Neuronal stem cell (in vitro differentiated cells): ENCODE data around the gene FGFR4.
A peak's percentile ranks its signal among the peaks of the same experiment; 100 is the strongest.

Source experiments
- DNase-seq: peaks from one replicate; pipeline ENCODE4 v3.0.0-alpha.2; 2013; ENCODE audit warnings: low spot score
- H2AFZ ChIP-seq: one replicate; pipeline ENCODE4 v1.6.1; 2013; ENCODE audit warnings: mild to moderate bottlenecking, low read length, inconsistent platforms
- H2AK5ac ChIP-seq: 2 replicates; pipeline ENCODE4 v1.6.1; 2013; ENCODE audit warnings: low read depth, mild to moderate bottlenecking, inconsistent platforms, low read length, moderate library complexity, mixed read lengths
- H2BK120ac ChIP-seq: 2 replicates; pipeline ENCODE4 v1.6.1; 2013; ENCODE audit warnings: low read depth, mild to moderate bottlenecking, inconsistent platforms, low read length, moderate library complexity, mixed read lengths
- H2BK12ac ChIP-seq: one replicate; pipeline ENCODE4 v1.6.1; 2013; ENCODE audit warnings: low read length, inconsistent platforms
- H2BK15ac ChIP-seq: 2 replicates; pipeline ENCODE4 v1.6.1; 2013; ENCODE audit warnings: mild to moderate bottlenecking, low read length, inconsistent platforms, mixed read lengths
- H2BK5ac ChIP-seq: one replicate; pipeline ENCODE4 v1.6.1; 2013; ENCODE audit warnings: inconsistent platforms, mild to moderate bottlenecking, low read length, moderate library complexity
- H3K14ac ChIP-seq: one replicate; pipeline ENCODE4 v1.6.1; 2013; ENCODE audit warnings: low read length, inconsistent platforms
- H3K18ac ChIP-seq: 2 replicates; pipeline ENCODE4 v1.6.1; 2013; ENCODE audit warnings: low read length, inconsistent platforms
- H3K23ac ChIP-seq: 2 replicates; pipeline ENCODE4 v1.6.1; 2013; ENCODE audit warnings: low read depth, mild to moderate bottlenecking, mixed read lengths, low read length, inconsistent platforms; ENCODE audit not compliant: poor library complexity
- H3K27ac ChIP-seq: replicated peaks from 3 replicates; pipeline ENCODE4 v1.5.1; 2013; ENCODE audit warnings: low read length, inconsistent platforms
- H3K27me3 ChIP-seq, 3 experiments: 2 replicates each; pipeline ENCODE4 v1.6.1; 2013; ENCODE audit warnings: low read length in 3 of 3, mild to moderate bottlenecking in 2 of 3, inconsistent platforms in 1 of 3, low read depth in 1 of 3, mixed read lengths in 1 of 3, moderate library complexity in 1 of 3; ENCODE audit not compliant: control insufficient read depth in 3 of 3, insufficient read depth in 3 of 3
- H3K36me3 ChIP-seq, 2 donors: replicated peaks in 1 of 2; 2 replicates each; pipeline ENCODE4 v1.6.1; 2013; ENCODE audit warnings: low read length in 2 of 2; ENCODE audit not compliant: control insufficient read depth in 2 of 2, insufficient read depth in 2 of 2
- H3K4ac ChIP-seq: 2 replicates; pipeline ENCODE4 v1.6.1; 2013; ENCODE audit warnings: inconsistent platforms, mild to moderate bottlenecking, low read length, moderate library complexity
- H3K4me1 ChIP-seq, 2 donors: 1 replicate in 1 of 2; 2 replicates in 1 of 2; pipeline ENCODE4 v1.6.1; 2013; ENCODE audit warnings: low read length in 2 of 2, low read depth in 1 of 2; ENCODE audit not compliant: control insufficient read depth in 2 of 2, insufficient read depth in 1 of 2
- H3K4me2 ChIP-seq: one replicate; pipeline ENCODE4 v1.6.1; 2013; ENCODE audit warnings: mild to moderate bottlenecking, low read length, inconsistent platforms; ENCODE audit not compliant: insufficient read depth, poor library complexity, severe bottlenecking
- H3K4me3 ChIP-seq, 2 donors: 2 replicates each; pipeline ENCODE4 v1.5.1; 2013; ENCODE audit warnings: low read length in 2 of 2, mild to moderate bottlenecking in 2 of 2, inconsistent platforms in 1 of 2, moderate library complexity in 1 of 2
- H3K79me1 ChIP-seq: one replicate; pipeline ENCODE4 v1.6.1; 2013; ENCODE audit warnings: low read depth, mild to moderate bottlenecking, inconsistent platforms, low read length, moderate library complexity
- H3K9ac ChIP-seq: one replicate; pipeline ENCODE4 v1.6.1; 2013; ENCODE audit warnings: mild to moderate bottlenecking, low read depth, low read length, inconsistent platforms; ENCODE audit not compliant: poor library complexity
- H3K9me3 ChIP-seq, 2 donors: replicated peaks in 1 of 2; 2 replicates each; pipeline versions ENCODE3 to v1.6.1; 2013; ENCODE audit warnings: low read length in 2 of 2, mild to moderate bottlenecking in 2 of 2, inconsistent platforms in 1 of 2, low read depth in 1 of 2, mixed read lengths in 1 of 2, moderate library complexity in 1 of 2; ENCODE audit not compliant: control insufficient read depth in 2 of 2, insufficient read depth in 1 of 2
- H4K8ac ChIP-seq: one replicate; pipeline ENCODE4 v1.6.1; 2013; ENCODE audit warnings: low read depth, mild to moderate bottlenecking, inconsistent platforms, low read length, moderate library complexity
- H4K91ac ChIP-seq: one replicate; pipeline ENCODE4 v1.6.1; 2013; ENCODE audit warnings: low read length, low read depth, mild to moderate bottlenecking, inconsistent platforms; ENCODE audit not compliant: poor library complexity
- WGBS, 2 donors: extraction: QIAGEN DNeasy Blood & Tissue Kit; methylation state at CpG; one replicate each; pipeline ENCODE4 v1.1.7; 2013; ENCODE audit warnings: missing lambda C conversion rate in 2 of 2, mixed read lengths in 1 of 2; ENCODE audit not compliant: insufficient read length in 2 of 2, insufficient replicate concordance in 1 of 2; ENCODE audit errors: extremely low coverage in 2 of 2; 5-methylcytosine and 5-hydroxymethylcytosine counted together

FGFR4 gene

GRCh38 chr5:177066224-177066623 lies 20.5 kb upstream of the FGFR4 start:
- Histone ChIP-seq H3K27ac (no peak overlapping the region), H3K14ac (no peak overlapping the region)

GRCh38 chr5:177067503-177067902 lies 19.2 kb upstream of the FGFR4 start:
- H3K27ac ChIP-seq = no peak overlapping the region
- no peak overlapping the region for H3K14ac ChIP-seq
- no peaks in the 10 kb centered on the region for H3K9me3 ChIP-seq
- H3K4me1 ChIP-seq = peaks cover 0 to 2% of the 10 kb centered on the region in 2 donors
- no peak overlapping the region for H3K9ac ChIP-seq
- no peak overlapping the region for H3K4ac ChIP-seq
- no peak overlapping the region for H4K91ac ChIP-seq
- H3K79me1 ChIP-seq = no peaks in the 10 kb centered on the region
- H3K23ac ChIP-seq = no peak overlapping the region
- H2AFZ ChIP-seq = no peak overlapping the region
- DNase-seq = no peak
- H4K8ac ChIP-seq = no peak overlapping the region
- no peak overlapping the region for H3K18ac ChIP-seq
- WGBS, 2 donors = no CpG with 5 or more reads among the region's 5 CpGs
- no peaks in the 10 kb centered on the region for H3K27me3 ChIP-seq
- H2AK5ac ChIP-seq = no peak overlapping the region
- H3K36me3 ChIP-seq = peaks cover 24 to 57% of the 10 kb centered on the region in 2 donors
- H2BK12ac ChIP-seq = no peak overlapping the region
- no peak overlapping the region for H2BK5ac ChIP-seq
- no peak overlapping the region for H2BK15ac ChIP-seq
- H3K4me3 ChIP-seq = no peak overlapping the region
- H2BK120ac ChIP-seq = no peak overlapping the region
- no peak overlapping the region for H3K4me2 ChIP-seq

More at GRCh38 chr5:177066224-177066623, 20.5 kb upstream of the FGFR4 start:
- Histone ChIP-seq H3K9ac (no peak overlapping the region), H2BK120ac (no peak overlapping the region), H3K4me1 (no peaks in the 10 kb centered on the region), H3K23ac (no peak overlapping the region), H3K4ac (no peak overlapping the region), H3K18ac (no peak overlapping the region), H2AK5ac (no peak overlapping the region), H3K4me2 (no peak overlapping the region), H3K9me3 (no peaks in the 10 kb centered on the region), H3K36me3 (peaks cover 27 to 69% of the 10 kb centered on the region in 2 donors), H3K4me3 (no peak overlapping the region), H2BK5ac (no peak overlapping the region), H3K27me3 (no peaks in the 10 kb centered on the region), H2BK15ac (no peak overlapping the region), H4K91ac (no peak overlapping the region), H4K8ac (no peak overlapping the region), H2BK12ac (no peak overlapping the region), H3K79me1 (no peaks in the 10 kb centered on the region), H2AFZ (no peak overlapping the region)
- no CpG with 5 or more reads among the region's 2 CpGs for WGBS, 2 donors
- no peak for DNase-seq

GRCh38 chr5:177070536-177071191 lies 16.1 kb upstream of the FGFR4 start:
- H3K4ac ChIP-seq = no peak overlapping the region
- no peak overlapping the region for H3K4me3 ChIP-seq
- no peaks in the 10 kb centered on the region for H3K79me1 ChIP-seq
- peaks cover 0 to 2% of the 10 kb centered on the region in 2 donors for H3K4me1 ChIP-seq
- WGBS, 2 donors = no CpG with 5 or more reads among the region's 6 CpGs
- H3K27ac ChIP-seq = no peak overlapping the region
- no peaks in the 10 kb centered on the region for H3K27me3 ChIP-seq
- no peak overlapping the region for H3K4me2 ChIP-seq
- H3K36me3 ChIP-seq = peaks cover 7 to 42% of the 10 kb centered on the region in 2 donors
- no peak overlapping the region for H3K9ac ChIP-seq
- H3K9me3 ChIP-seq = no peaks in the 10 kb centered on the region
- no peak overlapping the region for H2BK15ac ChIP-seq
- no peak overlapping the region for H2AFZ ChIP-seq
- no peak overlapping the region for H2BK12ac ChIP-seq
- H3K23ac ChIP-seq = no peak overlapping the region
- no peak overlapping the region for H4K91ac ChIP-seq
- H2AK5ac ChIP-seq = no peak overlapping the region
- H3K18ac ChIP-seq = no peak overlapping the region
- no peak overlapping the region for H2BK120ac ChIP-seq
- H4K8ac ChIP-seq = no peak overlapping the region
- no peak overlapping the region for H2BK5ac ChIP-seq
- no peak overlapping the region for H3K14ac ChIP-seq
- no peak for DNase-seq

GRCh38 chr5:177071666-177072385 lies 14.9 kb upstream of the FGFR4 start:
- no peak overlapping the region for H3K9ac ChIP-seq
- H4K91ac ChIP-seq = no peak overlapping the region
- no peaks in the 10 kb centered on the region for H3K9me3 ChIP-seq
- H2BK5ac ChIP-seq = no peak overlapping the region
- peak; percentile 79 for DNase-seq
- H3K14ac ChIP-seq = no peak overlapping the region
- no peak overlapping the region for H2AK5ac ChIP-seq
- no peaks in the 10 kb centered on the region for H3K79me1 ChIP-seq
- no peak overlapping the region for H2BK15ac ChIP-seq
- no peak overlapping the region for H2BK120ac ChIP-seq
- H3K18ac ChIP-seq = no peak overlapping the region
- H3K4me2 ChIP-seq = no peak overlapping the region
- H3K36me3 ChIP-seq = peaks cover 2 to 36% of the 10 kb centered on the region in 2 donors
- peak overlapping the region; percentile 5 for H2AFZ ChIP-seq
- no peak overlapping the region for H4K8ac ChIP-seq
- WGBS, 2 donors = no CpG with 5 or more reads among the region's 6 CpGs
- no peak overlapping the region for H3K4ac ChIP-seq
- H3K23ac ChIP-seq = no peak overlapping the region
- peaks cover 0 to 2% of the 10 kb centered on the region in 2 donors for H3K4me1 ChIP-seq
- no peaks in the 10 kb centered on the region for H3K27me3 ChIP-seq
- H2BK12ac ChIP-seq = no peak overlapping the region
- peak overlapping the region; percentile 25 for H3K27ac ChIP-seq
- no peak overlapping the region for H3K4me3 ChIP-seq
